D721Med (cell line): ENCODE results near the gene LHFPL4.

ENCODE experiments used
- DNase-seq: peaks from one replicate; pipeline ENCODE4 v3.0.0; 2011; ENCODE audit warnings: low spot score; ENCODE audit not compliant: insufficient read length
- FAIRE-seq: peaks from 2 replicates; lab custom pipeline; 2011; peaks lifted over from hg19 to GRCh38; lab: Jason Lieb, UNC
- CTCF ChIP-seq: IDR thresholded peaks from 2 replicates; pipeline ENCODE4 v1.5.1; 2012; ENCODE audit warnings: mild to moderate bottlenecking, control low read depth; ENCODE audit not compliant: insufficient read depth; ENCODE audit errors: missing control alignments

Gene LHFPL4

GRCh38 chr3:9474482-9474881, 79.1 kb downstream of the LHFPL4 start:
- no peak for DNase-seq
- no peak for TF ChIP-seq CTCF
- no peak for FAIRE-seq

GRCh38 chr3:9473496-9474065, 80.0 kb downstream of the LHFPL4 start:
- FAIRE-seq, result no peak
- no peak for TF ChIP-seq CTCF
- DNase-seq, result no peak

- DNase-seq (no peak), FAIRE-seq (no peak)
- no peak for TF ChIP-seq CTCF
Observed at GRCh38 chr3:9469986-9470385, 83.6 kb downstream of the LHFPL4 start.

GRCh38 chr3:9468460-9468859, 85.2 kb downstream of the LHFPL4 start:
- no peak for FAIRE-seq
- no peak for DNase-seq
- TF ChIP-seq CTCF, result no peak

GRCh38 chr3:9467451-9467850, 86.2 kb downstream of the LHFPL4 start:
- FAIRE-seq (no peak), DNase-seq (no peak)
- TF ChIP-seq CTCF, result no peak

- DNase-seq (no peak), FAIRE-seq (no peak)
Observed at GRCh38 chr3:9455596-9456131, 98.0 kb downstream of the LHFPL4 start.

More at GRCh38 chr3:9455596-9456131, 98.0 kb downstream of the LHFPL4 start:
- no peak for TF ChIP-seq CTCF
